HL-60 (cell line): ENCODE measurements around the gene SERTAD1.

ENCODE experiments used
- GABPA ChIP-seq: IDR thresholded peaks from 2 replicates; pipeline ENCODE4 v1.6.1; 2012; ENCODE audit warnings: low read depth
- POLR2AphosphoS5 ChIP-seq: IDR thresholded peaks from 2 replicates; pipeline ENCODE4 v1.6.1; 2012; ENCODE audit warnings: low read depth
- TF ChIP-seq, protein P1 (sequence below): IDR thresholded peaks from one replicate; pipeline ENCODE4 v1.5.1; 2011; ENCODE audit warnings: low read length, control low read depth, inconsistent platforms; ENCODE audit not compliant: insufficient read depth

DNA sequence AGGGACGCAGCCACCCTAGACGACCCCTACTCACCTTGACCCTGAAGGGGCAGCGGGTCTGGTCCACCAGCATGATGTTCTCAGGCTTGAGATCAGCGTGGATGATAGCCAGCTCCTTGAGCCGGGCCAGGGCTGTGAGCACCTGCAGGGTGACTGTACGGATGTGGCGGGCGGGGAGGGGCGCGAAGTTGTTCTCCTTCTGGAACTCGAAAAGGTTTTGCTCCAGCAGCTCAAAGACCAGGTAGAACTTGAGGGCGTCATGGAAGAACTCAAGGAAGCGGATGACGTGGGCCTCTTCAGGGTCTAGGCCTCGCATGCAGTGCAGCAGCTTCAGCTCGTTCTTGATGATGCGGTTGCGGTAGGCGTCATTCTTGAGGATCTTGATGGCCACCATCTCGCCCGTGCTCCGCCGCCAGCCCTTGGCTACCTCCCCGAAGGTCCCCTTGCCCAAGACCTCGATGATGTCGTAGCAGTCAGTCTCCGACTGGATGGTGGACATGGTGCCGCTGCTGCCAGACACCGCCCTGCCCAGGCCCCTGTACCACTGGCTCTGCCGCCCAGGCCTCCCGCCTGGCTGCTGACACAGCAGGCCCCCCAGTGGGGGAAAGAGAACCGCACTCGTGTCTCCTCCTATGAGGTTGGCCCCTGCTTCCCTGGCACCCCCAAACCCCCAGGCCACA is 36.2 kb downstream of the SERTAD1 start:
- TF ChIP-seq, protein P1, sequence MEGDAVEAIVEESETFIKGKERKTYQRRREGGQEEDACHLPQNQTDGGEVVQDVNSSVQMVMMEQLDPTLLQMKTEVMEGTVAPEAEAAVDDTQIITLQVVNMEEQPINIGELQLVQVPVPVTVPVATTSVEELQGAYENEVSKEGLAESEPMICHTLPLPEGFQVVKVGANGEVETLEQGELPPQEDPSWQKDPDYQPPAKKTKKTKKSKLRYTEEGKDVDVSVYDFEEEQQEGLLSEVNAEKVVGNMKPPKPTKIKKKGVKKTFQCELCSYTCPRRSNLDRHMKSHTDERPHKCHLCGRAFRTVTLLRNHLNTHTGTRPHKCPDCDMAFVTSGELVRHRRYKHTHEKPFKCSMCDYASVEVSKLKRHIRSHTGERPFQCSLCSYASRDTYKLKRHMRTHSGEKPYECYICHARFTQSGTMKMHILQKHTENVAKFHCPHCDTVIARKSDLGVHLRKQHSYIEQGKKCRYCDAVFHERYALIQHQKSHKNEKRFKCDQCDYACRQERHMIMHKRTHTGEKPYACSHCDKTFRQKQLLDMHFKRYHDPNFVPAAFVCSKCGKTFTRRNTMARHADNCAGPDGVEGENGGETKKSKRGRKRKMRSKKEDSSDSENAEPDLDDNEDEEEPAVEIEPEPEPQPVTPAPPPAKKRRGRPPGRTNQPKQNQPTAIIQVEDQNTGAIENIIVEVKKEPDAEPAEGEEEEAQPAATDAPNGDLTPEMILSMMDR, result no peak
- TF ChIP-seq GABPA (no peak), POLR2AphosphoS5 (no peak)
